ENCODE measurements around the gene DNAJC15.

- TF ChIP-seq, protein P1, sequence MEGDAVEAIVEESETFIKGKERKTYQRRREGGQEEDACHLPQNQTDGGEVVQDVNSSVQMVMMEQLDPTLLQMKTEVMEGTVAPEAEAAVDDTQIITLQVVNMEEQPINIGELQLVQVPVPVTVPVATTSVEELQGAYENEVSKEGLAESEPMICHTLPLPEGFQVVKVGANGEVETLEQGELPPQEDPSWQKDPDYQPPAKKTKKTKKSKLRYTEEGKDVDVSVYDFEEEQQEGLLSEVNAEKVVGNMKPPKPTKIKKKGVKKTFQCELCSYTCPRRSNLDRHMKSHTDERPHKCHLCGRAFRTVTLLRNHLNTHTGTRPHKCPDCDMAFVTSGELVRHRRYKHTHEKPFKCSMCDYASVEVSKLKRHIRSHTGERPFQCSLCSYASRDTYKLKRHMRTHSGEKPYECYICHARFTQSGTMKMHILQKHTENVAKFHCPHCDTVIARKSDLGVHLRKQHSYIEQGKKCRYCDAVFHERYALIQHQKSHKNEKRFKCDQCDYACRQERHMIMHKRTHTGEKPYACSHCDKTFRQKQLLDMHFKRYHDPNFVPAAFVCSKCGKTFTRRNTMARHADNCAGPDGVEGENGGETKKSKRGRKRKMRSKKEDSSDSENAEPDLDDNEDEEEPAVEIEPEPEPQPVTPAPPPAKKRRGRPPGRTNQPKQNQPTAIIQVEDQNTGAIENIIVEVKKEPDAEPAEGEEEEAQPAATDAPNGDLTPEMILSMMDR (IDR thresholded peaks at IDR 0.05): no peak
- no peak for TF ChIP-seq POLR2A (IDR thresholded peaks at IDR 0.05)
These were observed 86.7 kb downstream of the DNAJC15 start for GRCh38 chr13:43110036-43110435.

All from heart left ventricle (tissue), 13 donors.